Endodermal cell (in vitro differentiated cells): ENCODE measurements around the gene FXR2. TPM values are rescaled to one million over a fixed set of nuclear protein-coding genes. Genes with fewer than 3 reads are reported as not detected.

Experiments
- DNase-seq: peaks from one replicate; pipeline ENCODE4 v3.0.0-alpha.2; 2017
- H3K27ac ChIP-seq: 2 replicates; pipeline ENCODE4 v1.5.1; 2013; ENCODE audit warnings: mild to moderate bottlenecking, low read depth, low read length, moderate library complexity
- H3K27me3 ChIP-seq: 2 replicates; pipeline ENCODE4 v1.6.1; 2013; ENCODE audit warnings: mild to moderate bottlenecking, low read length, moderate library complexity; ENCODE audit not compliant: insufficient read depth, control insufficient read depth, poor library complexity, severe bottlenecking
- H3K36me3 ChIP-seq: 2 replicates; pipeline ENCODE4 v1.7.0; 2013; ENCODE audit warnings: mild to moderate bottlenecking, low read length, moderate library complexity; ENCODE audit not compliant: control insufficient read depth, insufficient read depth
- H3K4me1 ChIP-seq: one replicate; pipeline ENCODE4 v1.7.0; 2013; ENCODE audit warnings: low read length; ENCODE audit not compliant: control insufficient read depth, insufficient read depth
- H3K4me3 ChIP-seq: 2 replicates; pipeline ENCODE4 v1.5.1; 2013; ENCODE audit warnings: mild to moderate bottlenecking, low read length, moderate library complexity
- H3K9ac ChIP-seq: 2 replicates; pipeline ENCODE4 v1.6.1; 2013; ENCODE audit warnings: mild to moderate bottlenecking, low read length, moderate library complexity; ENCODE audit not compliant: poor library complexity, severe bottlenecking; ENCODE audit errors: extremely low read depth
- H3K9me3 ChIP-seq: 2 replicates; pipeline ENCODE4 v1.6.1; 2013; ENCODE audit warnings: mild to moderate bottlenecking, low read length, moderate library complexity; ENCODE audit not compliant: control insufficient read depth
- H3K27ac Mint-ChIP-seq: 2 replicates; pipeline ENCODE4 v1.8.0; 2020; ENCODE audit warnings: mixed read lengths
- H3K27me3 Mint-ChIP-seq: 2 replicates; pipeline ENCODE4 v1.8.0; 2021; ENCODE audit warnings: mild to moderate bottlenecking, mixed read lengths; ENCODE audit not compliant: insufficient read depth
- H3K36me3 Mint-ChIP-seq: 2 replicates; pipeline ENCODE4 v1.8.0; 2020; ENCODE audit warnings: low read depth, mixed read lengths
- H3K4me1 Mint-ChIP-seq: 2 replicates; pipeline ENCODE4 v1.8.0; 2020; ENCODE audit warnings: mixed read lengths
- H3K4me3 Mint-ChIP-seq: 2 replicates; pipeline ENCODE4 v1.8.0; 2020; ENCODE audit warnings: mild to moderate bottlenecking, moderate library complexity, mixed read lengths
- H3K9me3 Mint-ChIP-seq: 2 replicates; pipeline ENCODE4 v1.8.0; 2020; ENCODE audit warnings: mild to moderate bottlenecking, mixed read lengths
- CTCF ChIP-seq: fragments of 200-600 bp; sonication (generic); conservative IDR thresholded peaks from 2 replicates; pipeline ENCODE4 v1.5.0; 2021; ENCODE audit warnings: antibody characterized with exemption, mild to moderate bottlenecking
- WGBS, 2 experiments: methylation state at CpG; one replicate each; pipeline versions ENCODE4 v1.1.5 to v1.1.7; 2013; ENCODE audit warnings: missing lambda C conversion rate in 2 of 2, mixed read lengths in 1 of 2; ENCODE audit not compliant: insufficient coverage in 1 of 2, insufficient read length in 1 of 2; 5-methylcytosine and 5-hydroxymethylcytosine counted together
- total RNA-seq, 2 donors: library from RNA; stranded (reverse); fragmentation: NEBNext Ultra II Directional in 1 of 2; extraction: Animal tissue kit (Norgen Biotek cat#: 25700) in 1 of 2; gene quantifications; 2 replicates in 1 of 2; 3 replicates in 1 of 2; pipeline ENCODE4 v1.2.1, GENCODE V29; 2021

Gene FXR2
- total RNA-seq, 2 donors from 2014 or later = 52.1 to 53.9 TPM

DNA sequence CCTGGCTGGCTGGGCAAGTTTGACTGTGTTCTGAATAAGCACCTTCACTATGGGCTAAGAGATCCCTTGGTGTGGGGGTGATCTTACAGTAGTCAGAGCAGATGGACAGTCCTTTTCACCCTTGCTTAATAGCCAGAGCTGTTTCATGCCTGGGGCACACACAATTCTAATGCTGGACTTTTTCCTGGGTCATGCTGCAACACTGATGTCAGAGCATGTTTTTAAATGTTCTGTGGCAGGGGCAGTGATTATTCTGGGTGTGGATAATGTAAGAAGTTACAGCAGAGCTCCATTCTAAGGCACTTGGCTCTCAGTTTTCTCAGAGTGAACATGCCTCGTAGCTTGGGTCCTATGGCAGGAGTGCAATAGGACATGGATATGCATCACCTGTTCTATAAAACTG lies 39.2 kb downstream of the FXR2 start:
- H3K27me3 Mint-ChIP-seq = no peaks in the 10 kb centered on the region
- peak overlapping the region; percentile 82 for H3K27ac Mint-ChIP-seq
- H3K27me3 ChIP-seq = no peaks in the 10 kb centered on the region
- H3K4me1 Mint-ChIP-seq = peaks cover 32% of the 10 kb centered on the region
- peak overlapping the region; percentile 9 for H3K27ac ChIP-seq
- H3K9me3 ChIP-seq = no peaks in the 10 kb centered on the region
- H3K36me3 Mint-ChIP-seq = peaks cover 68% of the 10 kb centered on the region
- 87% methylated on average over 1 of the region's 1 CpG; no CpG with 5 or more reads in 1 of the 2 experiments for WGBS, 2 experiments
- H3K4me3 ChIP-seq = peak overlapping the region; percentile 99
- peaks cover 2% of the 10 kb centered on the region for H3K9me3 Mint-ChIP-seq
- no peak for DNase-seq
- peaks cover 66% of the 10 kb centered on the region for H3K36me3 ChIP-seq
- peak overlapping the region; percentile 100 for H3K9ac ChIP-seq
- H3K4me3 Mint-ChIP-seq = peak overlapping the region; percentile 97
- TF ChIP-seq CTCF = no peak
- peaks cover 4% of the 10 kb centered on the region for H3K4me1 ChIP-seq

- peak overlapping the region; percentile 92 for H3K27ac Mint-ChIP-seq
Measured at GRCh38 chr17:7574176-7574953, 40.3 kb downstream of the FXR2 start.

More at GRCh38 chr17:7574176-7574953, 40.3 kb downstream of the FXR2 start:
- H3K27me3 Mint-ChIP-seq = no peaks in the 10 kb centered on the region
- peaks cover 77% of the 10 kb centered on the region for H3K36me3 ChIP-seq
- H3K27me3 ChIP-seq = no peaks in the 10 kb centered on the region
- peaks cover 32% of the 10 kb centered on the region for H3K4me1 Mint-ChIP-seq
- H3K9me3 ChIP-seq = no peaks in the 10 kb centered on the region
- WGBS, 2 experiments = 10 to 45% methylated on average over 3 to 15 of the region's 15 CpGs
- H3K27ac ChIP-seq = peak overlapping the region; percentile 93
- H3K9ac ChIP-seq = peak overlapping the region; percentile 100
- no peak for TF ChIP-seq CTCF
- DNase-seq = peak; percentile 45
- H3K4me3 Mint-ChIP-seq = peak overlapping the region; percentile 97
- peaks cover 4% of the 10 kb centered on the region for H3K4me1 ChIP-seq
- H3K36me3 Mint-ChIP-seq = peaks cover 77% of the 10 kb centered on the region
- H3K4me3 ChIP-seq = peak overlapping the region; percentile 99
- peaks cover 2% of the 10 kb centered on the region for H3K9me3 Mint-ChIP-seq
